ENCODE results near the gene XYLT1. TPM values are rescaled to one million over a fixed set of nuclear protein-coding genes. Genes with fewer than 3 reads are reported as not detected.
"Not testable (repeated sequence)": the region's sequence is repeated elsewhere in the genome, so short reads cannot be mapped to it uniquely, and the experiment has no call there.

The XYLT1 gene
- total RNA-seq, 1 donor from 2014 or later: 1.6 TPM

- DNase-seq (ENCODE audit: low read depth): no peak
- Histone ChIP-seq H3K4me3 (ENCODE audit: low read depth, low read length) (no peak overlapping the region), H3K27me3 (ENCODE audit: control insufficient read depth, insufficient read depth, low read length) (no peaks in the 10 kb centered on the region), H3K36me3 (ENCODE audit: control insufficient read depth, insufficient read depth, low read length) (no peaks in the 10 kb centered on the region)
- TF ChIP-seq, protein P1, sequence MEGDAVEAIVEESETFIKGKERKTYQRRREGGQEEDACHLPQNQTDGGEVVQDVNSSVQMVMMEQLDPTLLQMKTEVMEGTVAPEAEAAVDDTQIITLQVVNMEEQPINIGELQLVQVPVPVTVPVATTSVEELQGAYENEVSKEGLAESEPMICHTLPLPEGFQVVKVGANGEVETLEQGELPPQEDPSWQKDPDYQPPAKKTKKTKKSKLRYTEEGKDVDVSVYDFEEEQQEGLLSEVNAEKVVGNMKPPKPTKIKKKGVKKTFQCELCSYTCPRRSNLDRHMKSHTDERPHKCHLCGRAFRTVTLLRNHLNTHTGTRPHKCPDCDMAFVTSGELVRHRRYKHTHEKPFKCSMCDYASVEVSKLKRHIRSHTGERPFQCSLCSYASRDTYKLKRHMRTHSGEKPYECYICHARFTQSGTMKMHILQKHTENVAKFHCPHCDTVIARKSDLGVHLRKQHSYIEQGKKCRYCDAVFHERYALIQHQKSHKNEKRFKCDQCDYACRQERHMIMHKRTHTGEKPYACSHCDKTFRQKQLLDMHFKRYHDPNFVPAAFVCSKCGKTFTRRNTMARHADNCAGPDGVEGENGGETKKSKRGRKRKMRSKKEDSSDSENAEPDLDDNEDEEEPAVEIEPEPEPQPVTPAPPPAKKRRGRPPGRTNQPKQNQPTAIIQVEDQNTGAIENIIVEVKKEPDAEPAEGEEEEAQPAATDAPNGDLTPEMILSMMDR (IDR thresholded peaks at IDR 0.05; ENCODE audit: insufficient read depth, low read length, poor library complexity, severe bottlenecking): no peak
These were observed 163.3 kb downstream of the XYLT1 start for GRCh38 chr16:17307504-17307903.

GRCh38 chr16:17306745-17307144, 164.0 kb downstream of the XYLT1 start:
- Histone ChIP-seq H3K4me3 (ENCODE audit: low read depth, low read length) (no peak overlapping the region), H3K27me3 (ENCODE audit: control insufficient read depth, insufficient read depth, low read length) (no peaks in the 10 kb centered on the region), H3K36me3 (ENCODE audit: control insufficient read depth, insufficient read depth, low read length) (no peaks in the 10 kb centered on the region)
- DNase-seq (ENCODE audit: low read depth): no peak
- TF ChIP-seq, protein P1 (IDR thresholded peaks at IDR 0.05; ENCODE audit: insufficient read depth, low read length, poor library complexity, severe bottlenecking): no peak

DNA sequence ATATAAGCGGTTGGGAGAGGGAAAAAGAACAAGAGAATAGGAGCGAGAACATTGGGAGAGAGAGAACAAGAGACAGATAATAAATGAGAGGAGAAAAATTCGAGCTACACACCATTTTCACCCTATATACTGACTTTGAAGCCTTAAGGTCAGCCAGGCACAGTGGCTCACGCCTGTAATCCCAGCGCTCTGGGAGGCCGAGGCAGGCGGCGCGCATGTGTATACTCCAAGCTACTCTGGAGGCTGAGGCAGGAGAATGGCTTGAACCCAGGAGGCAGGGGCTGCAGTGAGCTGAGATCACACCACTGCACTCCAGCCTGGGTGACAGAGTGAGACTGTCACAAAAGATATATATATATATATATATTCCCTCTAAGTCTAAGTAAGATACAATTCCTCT, 164.5 kb downstream of the XYLT1 start:
- not testable (repeated sequence) for H3K27me3 ChIP-seq (ENCODE audit: control insufficient read depth, insufficient read depth, low read length); H3K4me3 ChIP-seq (ENCODE audit: low read depth, low read length); H3K36me3 ChIP-seq (ENCODE audit: control insufficient read depth, insufficient read depth, low read length); DNase-seq (ENCODE audit: low read depth)

DNA sequence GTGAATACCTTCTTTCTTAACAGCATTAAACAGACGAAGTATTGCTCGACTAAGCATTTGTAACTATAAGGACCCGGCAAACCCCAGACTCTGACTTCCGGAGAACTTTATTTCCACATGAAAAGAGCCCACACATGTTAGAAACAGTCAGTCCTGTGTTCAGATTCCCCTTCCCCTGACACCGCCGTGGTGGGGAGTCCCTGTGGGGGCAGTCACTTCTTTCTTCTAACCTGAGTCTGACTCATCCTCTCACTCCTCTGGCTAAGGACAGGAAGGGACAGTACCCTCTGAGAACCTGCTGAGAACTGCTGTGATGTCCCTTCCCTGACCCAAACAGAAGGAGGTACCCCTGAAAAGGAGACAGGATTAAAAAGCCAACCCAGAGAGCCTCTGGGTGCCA, 165.1 kb downstream of the XYLT1 start:
- Histone ChIP-seq H3K27me3 (ENCODE audit: control insufficient read depth, insufficient read depth, low read length) (no peaks in the 10 kb centered on the region), H3K36me3 (ENCODE audit: control insufficient read depth, insufficient read depth, low read length) (no peaks in the 10 kb centered on the region), H3K4me3 (ENCODE audit: low read depth, low read length) (no peak overlapping the region)
- TF ChIP-seq, protein P1 (IDR thresholded peaks at IDR 0.05; ENCODE audit: insufficient read depth, low read length, poor library complexity, severe bottlenecking): no peak
- no peak for DNase-seq (ENCODE audit: low read depth)

DNA sequence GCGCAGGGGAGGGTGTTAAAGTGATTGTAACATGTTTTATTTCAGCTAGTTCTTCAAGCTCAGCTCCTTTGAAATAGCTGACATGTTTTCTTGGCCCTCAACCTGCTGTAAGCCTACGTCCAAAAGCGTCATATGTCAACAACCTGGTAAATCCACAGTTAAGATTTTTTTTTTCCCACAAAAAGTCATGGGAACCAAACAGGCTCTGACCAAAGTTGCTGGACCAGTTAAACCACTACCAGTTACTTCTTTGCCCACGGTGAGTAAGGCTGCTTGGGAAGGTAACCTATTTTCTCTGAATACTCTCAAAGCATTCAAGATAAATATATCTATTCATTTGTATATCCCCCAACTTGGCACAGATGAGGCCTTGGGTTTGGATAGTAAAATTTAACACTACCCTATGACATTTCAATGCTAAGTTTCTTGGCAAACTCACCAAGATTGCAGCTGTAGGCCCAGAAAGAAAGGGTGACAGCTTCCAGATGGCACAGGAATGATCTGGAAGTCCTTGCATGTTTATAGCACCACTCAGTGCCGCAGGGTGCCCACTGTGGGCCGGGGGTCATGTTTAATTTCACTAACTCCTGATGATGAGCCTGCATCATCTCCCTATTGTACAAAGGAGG, 166.2 kb downstream of the XYLT1 start:
- Histone ChIP-seq H3K4me3 (ENCODE audit: low read depth, low read length) (no peak overlapping the region), H3K27me3 (ENCODE audit: control insufficient read depth, insufficient read depth, low read length) (no peaks in the 10 kb centered on the region), H3K36me3 (ENCODE audit: control insufficient read depth, insufficient read depth, low read length) (no peaks in the 10 kb centered on the region)
- TF ChIP-seq, protein P1 (IDR thresholded peaks at IDR 0.05; ENCODE audit: insufficient read depth, low read length, poor library complexity, severe bottlenecking): no peak
- DNase-seq (ENCODE audit: low read depth): peak; percentile 9

DNA sequence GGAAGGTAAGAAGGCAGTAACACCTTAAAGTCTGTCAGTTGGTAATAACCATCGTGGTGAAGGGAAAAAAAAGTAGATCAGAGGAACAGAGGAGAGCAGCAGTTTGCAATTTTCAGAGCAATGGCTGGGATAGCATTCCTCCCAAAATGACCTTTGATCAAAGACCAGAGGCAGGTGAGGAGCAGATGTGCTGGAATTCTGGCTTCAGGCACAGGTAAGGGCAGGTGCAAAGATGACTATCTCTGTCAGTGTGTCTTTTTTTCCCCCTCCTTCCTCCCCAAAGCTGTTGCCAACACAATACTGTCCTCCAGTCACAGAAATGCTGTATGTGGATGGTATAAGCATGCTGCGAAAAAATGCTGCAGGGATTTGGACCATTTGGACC, 166.7 kb downstream of the XYLT1 start:
- TF ChIP-seq, protein P1 (IDR thresholded peaks at IDR 0.05; ENCODE audit: insufficient read depth, low read length, poor library complexity, severe bottlenecking): no peak

More for the DNA sequence above, 166.7 kb downstream of the XYLT1 start:
- DNase-seq (ENCODE audit: low read depth): no peak
- Histone ChIP-seq H3K36me3 (ENCODE audit: control insufficient read depth, insufficient read depth, low read length) (no peaks in the 10 kb centered on the region), H3K4me3 (ENCODE audit: low read depth, low read length) (no peak overlapping the region), H3K27me3 (ENCODE audit: control insufficient read depth, insufficient read depth, low read length) (no peaks in the 10 kb centered on the region)
